Astrocyte (in vitro differentiated cells and primary cell): ENCODE results near the gene JMJD6. TPM values are rescaled to one million over a fixed set of nuclear protein-coding genes. Genes with fewer than 3 reads are reported as not detected.

Source experiments
- DNase-seq: peaks from one replicate; pipeline ENCODE4 v3.0.0-alpha.2; 2010; ENCODE audit warnings: low read depth
- FAIRE-seq: peaks from 2 replicates; lab custom pipeline; 2011; peaks lifted over from hg19 to GRCh38; lab: Jason Lieb, UNC
- H2AFZ ChIP-seq: 2 replicates; pipeline ENCODE4 v1.6.0; 2012; ENCODE audit warnings: low read depth, low read length, inconsistent platforms
- H3K27ac ChIP-seq: 2 replicates; pipeline ENCODE4 v1.5.1; 2011; ENCODE audit warnings: low read depth, low read length, inconsistent platforms
- H3K27me3 ChIP-seq: 2 replicates; pipeline ENCODE4 v1.6.0; 2011; ENCODE audit warnings: low read length, inconsistent platforms; ENCODE audit not compliant: insufficient read depth
- H3K36me3 ChIP-seq: 2 replicates; pipeline ENCODE4 v1.5.1; 2011; ENCODE audit warnings: low read length, inconsistent platforms; ENCODE audit not compliant: insufficient read depth
- H3K4me1 ChIP-seq: 2 replicates; pipeline ENCODE4 v1.5.1; 2011; ENCODE audit warnings: low read length, inconsistent platforms; ENCODE audit not compliant: insufficient read depth
- H3K4me2 ChIP-seq: 2 replicates; pipeline ENCODE4 v1.6.0; 2012; ENCODE audit warnings: low read length, inconsistent platforms
- H3K4me3 ChIP-seq: 2 replicates; pipeline ENCODE4 v1.5.1; 2011; ENCODE audit warnings: low read depth, mild to moderate bottlenecking, low read length, inconsistent platforms; ENCODE audit not compliant: insufficient read depth
- H3K79me2 ChIP-seq: 2 replicates; pipeline ENCODE4 v1.6.0; 2012; ENCODE audit warnings: mild to moderate bottlenecking, low read length, inconsistent platforms; ENCODE audit not compliant: insufficient read depth
- H3K9ac ChIP-seq: 2 replicates; pipeline ENCODE4 v1.6.0; 2012; ENCODE audit warnings: mild to moderate bottlenecking, low read length, inconsistent platforms
- H3K9me3 ChIP-seq: 2 replicates; pipeline ENCODE4 v1.5.1; 2012; ENCODE audit warnings: low read depth, mild to moderate bottlenecking, low read length, inconsistent platforms; ENCODE audit not compliant: insufficient read depth
- H4K20me1 ChIP-seq: 2 replicates; pipeline ENCODE4 v1.6.0; 2012; ENCODE audit warnings: low read length, inconsistent platforms; ENCODE audit not compliant: insufficient read depth
- H3K27ac Mint-ChIP-seq: one replicate; pipeline ENCODE4 v1.8.0; 2021; ENCODE audit warnings: mild to moderate bottlenecking, mixed read lengths; ENCODE audit not compliant: unreplicated experiment
- H3K27me3 Mint-ChIP-seq: one replicate; pipeline ENCODE4 v1.8.0; 2021; ENCODE audit warnings: low read depth, mixed read lengths; ENCODE audit not compliant: unreplicated experiment
- H3K36me3 Mint-ChIP-seq: one replicate; pipeline ENCODE4 v1.8.0; 2021; ENCODE audit warnings: low read depth, mixed read lengths; ENCODE audit not compliant: unreplicated experiment
- H3K4me1 Mint-ChIP-seq: one replicate; pipeline ENCODE4 v1.8.0; 2021; ENCODE audit warnings: low read depth, mixed read lengths; ENCODE audit not compliant: unreplicated experiment
- H3K4me3 Mint-ChIP-seq: one replicate; pipeline ENCODE4 v1.8.0; 2021; ENCODE audit warnings: mild to moderate bottlenecking, moderate library complexity, mixed read lengths; ENCODE audit not compliant: unreplicated experiment
- H3K9me3 Mint-ChIP-seq: one replicate; pipeline ENCODE4 v1.8.0; 2021; ENCODE audit warnings: mild to moderate bottlenecking, mixed read lengths; ENCODE audit not compliant: unreplicated experiment
- EZH2 ChIP-seq: IDR thresholded peaks from 2 replicates; pipeline ENCODE4 v1.6.1; 2012; ENCODE audit warnings: mild to moderate bottlenecking, low read length, inconsistent platforms; ENCODE audit not compliant: insufficient read depth
- total RNA-seq: library from RNA; stranded (reverse); gene quantifications from 2 replicates; pipeline ENCODE4 v1.2.1, GENCODE V29; 2021
- TF ChIP-seq, protein P1 (sequence below): IDR thresholded peaks from 2 replicates; pipeline ENCODE4 v1.5.1; 2011; ENCODE audit warnings: low read depth, mild to moderate bottlenecking, inconsistent platforms, low read length, moderate library complexity; ENCODE audit not compliant: insufficient read depth

JMJD6 gene
- total RNA-seq, 1 donor from 2014 or later, result 45.5 TPM

GRCh38 chr17:76691379-76692191 lies 34.8 kb downstream of the JMJD6 start:
- Mint-ChIP-seq H3K36me3 (peaks cover 17% of the 10 kb centered on the region), H3K9me3 (no peaks in the 10 kb centered on the region), H3K4me3 (no peak overlapping the region), H3K27me3 (no peaks in the 10 kb centered on the region), H3K27ac (peak overlapping the region; percentile 5), H3K4me1 (peaks cover 34% of the 10 kb centered on the region)
- Histone ChIP-seq H3K4me2 (no peak overlapping the region), H4K20me1 (peaks cover 64% of the 10 kb centered on the region), H2AFZ (no peak overlapping the region), H3K4me1 (peaks cover 27% of the 10 kb centered on the region), H3K9ac (no peak overlapping the region), H3K4me3 (no peak overlapping the region), H3K27ac (no peak overlapping the region), H3K27me3 (no peaks in the 10 kb centered on the region), H3K9me3 (no peaks in the 10 kb centered on the region), H3K79me2 (peaks cover 87% of the 10 kb centered on the region), H3K36me3 (no peaks in the 10 kb centered on the region)
- DNase-seq (no peak), FAIRE-seq (no peak)
- TF ChIP-seq, protein P1, sequence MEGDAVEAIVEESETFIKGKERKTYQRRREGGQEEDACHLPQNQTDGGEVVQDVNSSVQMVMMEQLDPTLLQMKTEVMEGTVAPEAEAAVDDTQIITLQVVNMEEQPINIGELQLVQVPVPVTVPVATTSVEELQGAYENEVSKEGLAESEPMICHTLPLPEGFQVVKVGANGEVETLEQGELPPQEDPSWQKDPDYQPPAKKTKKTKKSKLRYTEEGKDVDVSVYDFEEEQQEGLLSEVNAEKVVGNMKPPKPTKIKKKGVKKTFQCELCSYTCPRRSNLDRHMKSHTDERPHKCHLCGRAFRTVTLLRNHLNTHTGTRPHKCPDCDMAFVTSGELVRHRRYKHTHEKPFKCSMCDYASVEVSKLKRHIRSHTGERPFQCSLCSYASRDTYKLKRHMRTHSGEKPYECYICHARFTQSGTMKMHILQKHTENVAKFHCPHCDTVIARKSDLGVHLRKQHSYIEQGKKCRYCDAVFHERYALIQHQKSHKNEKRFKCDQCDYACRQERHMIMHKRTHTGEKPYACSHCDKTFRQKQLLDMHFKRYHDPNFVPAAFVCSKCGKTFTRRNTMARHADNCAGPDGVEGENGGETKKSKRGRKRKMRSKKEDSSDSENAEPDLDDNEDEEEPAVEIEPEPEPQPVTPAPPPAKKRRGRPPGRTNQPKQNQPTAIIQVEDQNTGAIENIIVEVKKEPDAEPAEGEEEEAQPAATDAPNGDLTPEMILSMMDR, result no peak
- TF ChIP-seq EZH2, result no peak

DNA sequence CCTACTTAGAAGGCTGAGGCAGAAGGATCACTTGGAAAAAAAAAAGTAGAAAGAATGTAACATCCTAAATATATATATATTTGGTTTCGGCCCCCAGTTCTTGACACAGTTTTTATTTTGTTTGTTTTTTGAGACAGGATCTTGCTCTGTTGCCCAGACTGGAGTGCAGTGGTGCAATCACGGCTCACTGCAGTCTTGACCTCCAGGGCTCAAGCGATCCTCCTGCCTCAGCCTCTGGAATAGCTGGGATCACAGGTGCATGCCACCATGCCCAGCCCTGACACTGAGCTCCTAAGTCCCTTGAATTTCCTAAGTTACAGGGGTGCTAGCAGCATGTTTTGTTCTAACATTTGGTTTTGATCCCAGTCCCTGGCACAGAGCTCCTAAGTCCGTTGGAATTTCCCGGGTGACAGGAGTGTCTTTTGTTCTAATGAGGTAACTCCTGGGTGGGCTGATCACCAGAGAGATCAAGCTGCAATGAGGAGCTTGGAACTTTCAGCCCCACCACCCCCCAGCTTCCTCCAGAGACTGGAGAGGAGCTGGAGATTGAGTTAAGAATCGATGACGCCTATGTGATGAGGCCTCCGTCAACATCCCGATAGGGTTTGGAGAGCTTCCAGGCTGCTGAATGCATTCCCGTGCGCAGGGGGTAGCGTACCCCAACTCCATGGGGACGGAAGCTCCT lies 35.7 kb downstream of the JMJD6 start:
- peaks cover 84% of the 10 kb centered on the region for H3K79me2 ChIP-seq
- TF ChIP-seq EZH2, result no peak
- Mint-ChIP-seq H3K27me3 (no peaks in the 10 kb centered on the region), H3K27ac (no peak overlapping the region), H3K9me3 (no peaks in the 10 kb centered on the region), H3K4me1 (peaks cover 36% of the 10 kb centered on the region), H3K4me3 (no peak overlapping the region), H3K36me3 (peaks cover 17% of the 10 kb centered on the region)
- no peak for DNase-seq
- H3K27me3 ChIP-seq, result no peaks in the 10 kb centered on the region
- no peak for FAIRE-seq
- H3K36me3 ChIP-seq, result no peaks in the 10 kb centered on the region
- no peaks in the 10 kb centered on the region for H3K9me3 ChIP-seq
- H2AFZ ChIP-seq, result no peak overlapping the region
- H3K9ac ChIP-seq, result no peak overlapping the region
- no peak overlapping the region for H3K4me3 ChIP-seq
- peaks cover 25% of the 10 kb centered on the region for H3K4me1 ChIP-seq
- H3K4me2 ChIP-seq, result no peak overlapping the region
- peaks cover 70% of the 10 kb centered on the region for H4K20me1 ChIP-seq
- no peak overlapping the region for H3K27ac ChIP-seq

- FAIRE-seq (no peak), DNase-seq (no peak)
- Histone ChIP-seq H3K79me2 (peaks cover 82% of the 10 kb centered on the region), H2AFZ (no peak overlapping the region), H3K4me1 (peaks cover 21% of the 10 kb centered on the region), H3K9ac (no peak overlapping the region), H3K36me3 (no peaks in the 10 kb centered on the region), H3K4me3 (no peak overlapping the region), H3K27me3 (no peaks in the 10 kb centered on the region), H3K9me3 (no peaks in the 10 kb centered on the region), H4K20me1 (peaks cover 73% of the 10 kb centered on the region), H3K4me2 (no peak overlapping the region), H3K27ac (no peak overlapping the region)
- Mint-ChIP-seq H3K36me3 (peaks cover 13% of the 10 kb centered on the region), H3K27me3 (no peaks in the 10 kb centered on the region), H3K9me3 (no peaks in the 10 kb centered on the region), H3K4me1 (peaks cover 28% of the 10 kb centered on the region), H3K27ac (peak overlapping the region; percentile 10), H3K4me3 (no peak overlapping the region)
- TF ChIP-seq EZH2, result no peak
- TF ChIP-seq, protein P1, result no peak
These were observed 36.5 kb downstream of the JMJD6 start for GRCh38 chr17:76689859-76690258.
